ENCODE data around the gene ECE1. TPM values are rescaled to one million over a fixed set of nuclear protein-coding genes. Genes with fewer than 3 reads are reported as not detected.

ECE1 gene
- total RNA-seq, 1 donor from 2014 or later, result 217 TPM

- Mint-ChIP-seq H3K4me3 (ENCODE audit: low read depth) (no peak overlapping the region), H3K27me3 (no peaks in the 10 kb centered on the region), H3K27ac (no peak overlapping the region)
These were observed 65.2 kb downstream of the ECE1 start for GRCh38 chr1:21225065-21225464.

GRCh38 chr1:21220815-21221214 lies 69.4 kb downstream of the ECE1 start:
- no peak for TF ChIP-seq CTCF (IDR thresholded peaks at IDR 0.05; ENCODE audit: unreplicated experiment)
- Mint-ChIP-seq H3K27ac (no peak overlapping the region), H3K27me3 (no peaks in the 10 kb centered on the region), H3K4me3 (ENCODE audit: low read depth) (no peak overlapping the region), H3K36me3 (ENCODE audit: insufficient read depth) (peaks cover 27% of the 10 kb centered on the region), H3K4me1 (ENCODE audit: low read depth) (no peaks in the 10 kb centered on the region), H3K9me3 (ENCODE audit: low read depth) (no peaks in the 10 kb centered on the region)
- DNase-seq (ENCODE audit: low spot score, unreplicated experiment), result no peak

More at GRCh38 chr1:21225065-21225464, 65.2 kb downstream of the ECE1 start:
- no peak for TF ChIP-seq CTCF (IDR thresholded peaks at IDR 0.05; ENCODE audit: unreplicated experiment)
- peaks cover 32% of the 10 kb centered on the region for H3K36me3 Mint-ChIP-seq (ENCODE audit: insufficient read depth)
- no peaks in the 10 kb centered on the region for H3K9me3 Mint-ChIP-seq (ENCODE audit: low read depth)
- no peaks in the 10 kb centered on the region for H3K4me1 Mint-ChIP-seq (ENCODE audit: low read depth)
- DNase-seq (ENCODE audit: low spot score, unreplicated experiment), result no peak

GRCh38 chr1:21219674-21220073 lies 70.6 kb downstream of the ECE1 start:
- no peak for DNase-seq (ENCODE audit: low spot score, unreplicated experiment)
- Mint-ChIP-seq H3K4me1 (ENCODE audit: low read depth) (no peaks in the 10 kb centered on the region), H3K27me3 (no peaks in the 10 kb centered on the region), H3K36me3 (ENCODE audit: insufficient read depth) (peaks cover 21% of the 10 kb centered on the region), H3K27ac (peak overlapping the region; percentile 16), H3K4me3 (ENCODE audit: low read depth) (no peak overlapping the region), H3K9me3 (ENCODE audit: low read depth) (no peaks in the 10 kb centered on the region)
- TF ChIP-seq CTCF (IDR thresholded peaks at IDR 0.05; ENCODE audit: unreplicated experiment), result no peak

GRCh38 chr1:21217812-21218596 lies 72.3 kb downstream of the ECE1 start:
- H3K27ac Mint-ChIP-seq, result peak overlapping the region; percentile 37
- peak; percentile 48 for DNase-seq (ENCODE audit: low spot score, unreplicated experiment)
- peak; percentile 47 for TF ChIP-seq CTCF (IDR thresholded peaks at IDR 0.05; ENCODE audit: unreplicated experiment)

GRCh38 chr1:21216835-21217811 lies 73.1 kb downstream of the ECE1 start:
- peak; percentile 39 for DNase-seq (ENCODE audit: low spot score, unreplicated experiment)
- peak overlapping the region; percentile 52 for H3K27ac Mint-ChIP-seq

More at GRCh38 chr1:21217812-21218596, 72.3 kb downstream of the ECE1 start:
- H3K27me3 Mint-ChIP-seq, result no peaks in the 10 kb centered on the region
- H3K9me3 Mint-ChIP-seq (ENCODE audit: low read depth), result no peaks in the 10 kb centered on the region
- H3K4me1 Mint-ChIP-seq (ENCODE audit: low read depth), result no peaks in the 10 kb centered on the region
- H3K36me3 Mint-ChIP-seq (ENCODE audit: insufficient read depth), result peaks cover 12% of the 10 kb centered on the region
- no peak overlapping the region for H3K4me3 Mint-ChIP-seq (ENCODE audit: low read depth)

More at GRCh38 chr1:21216835-21217811, 73.1 kb downstream of the ECE1 start:
- Mint-ChIP-seq H3K4me1 (ENCODE audit: low read depth) (no peaks in the 10 kb centered on the region), H3K27me3 (no peaks in the 10 kb centered on the region), H3K4me3 (ENCODE audit: low read depth) (no peak overlapping the region), H3K36me3 (ENCODE audit: insufficient read depth) (peaks cover 11% of the 10 kb centered on the region), H3K9me3 (ENCODE audit: low read depth) (no peaks in the 10 kb centered on the region)
- TF ChIP-seq CTCF (IDR thresholded peaks at IDR 0.05; ENCODE audit: unreplicated experiment), result peak; percentile 70

Measured in progenitor cell of endocrine pancreas (in vitro differentiated cells).